GM12872 (cell line): Measurements from ENCODE around the gene MAP3K8.

Source experiments
- TF ChIP-seq, protein P1 (sequence below): IDR thresholded peaks from 3 replicates; pipeline ENCODE4 v1.5.1; 2011; ENCODE audit warnings: low read depth, mild to moderate bottlenecking, low read length, moderate library complexity; ENCODE audit not compliant: insufficient read depth

MAP3K8 gene

DNA sequence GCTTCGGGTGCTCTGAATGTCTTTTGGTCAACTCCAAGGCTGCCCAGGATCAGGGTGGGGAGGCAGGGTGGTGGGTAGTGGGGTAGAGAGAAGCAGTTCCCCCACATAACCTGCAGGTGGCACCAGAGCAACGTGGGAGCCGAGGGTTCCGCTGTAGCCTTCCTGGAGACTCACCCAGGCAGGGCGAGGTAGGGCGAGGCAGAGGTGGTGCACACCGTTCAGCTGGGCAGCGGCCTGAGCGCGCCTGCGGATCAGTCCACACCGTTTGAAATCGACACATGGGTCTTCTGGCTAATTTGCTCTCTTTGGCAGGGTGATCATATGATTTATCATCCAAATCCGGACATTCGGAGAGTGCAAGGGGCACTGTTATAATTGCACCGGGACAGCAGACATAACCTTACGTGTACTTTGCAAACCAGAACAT lies 41.4 kb upstream of the MAP3K8 start:
- TF ChIP-seq, protein P1, sequence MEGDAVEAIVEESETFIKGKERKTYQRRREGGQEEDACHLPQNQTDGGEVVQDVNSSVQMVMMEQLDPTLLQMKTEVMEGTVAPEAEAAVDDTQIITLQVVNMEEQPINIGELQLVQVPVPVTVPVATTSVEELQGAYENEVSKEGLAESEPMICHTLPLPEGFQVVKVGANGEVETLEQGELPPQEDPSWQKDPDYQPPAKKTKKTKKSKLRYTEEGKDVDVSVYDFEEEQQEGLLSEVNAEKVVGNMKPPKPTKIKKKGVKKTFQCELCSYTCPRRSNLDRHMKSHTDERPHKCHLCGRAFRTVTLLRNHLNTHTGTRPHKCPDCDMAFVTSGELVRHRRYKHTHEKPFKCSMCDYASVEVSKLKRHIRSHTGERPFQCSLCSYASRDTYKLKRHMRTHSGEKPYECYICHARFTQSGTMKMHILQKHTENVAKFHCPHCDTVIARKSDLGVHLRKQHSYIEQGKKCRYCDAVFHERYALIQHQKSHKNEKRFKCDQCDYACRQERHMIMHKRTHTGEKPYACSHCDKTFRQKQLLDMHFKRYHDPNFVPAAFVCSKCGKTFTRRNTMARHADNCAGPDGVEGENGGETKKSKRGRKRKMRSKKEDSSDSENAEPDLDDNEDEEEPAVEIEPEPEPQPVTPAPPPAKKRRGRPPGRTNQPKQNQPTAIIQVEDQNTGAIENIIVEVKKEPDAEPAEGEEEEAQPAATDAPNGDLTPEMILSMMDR: peak; percentile 99

DNA sequence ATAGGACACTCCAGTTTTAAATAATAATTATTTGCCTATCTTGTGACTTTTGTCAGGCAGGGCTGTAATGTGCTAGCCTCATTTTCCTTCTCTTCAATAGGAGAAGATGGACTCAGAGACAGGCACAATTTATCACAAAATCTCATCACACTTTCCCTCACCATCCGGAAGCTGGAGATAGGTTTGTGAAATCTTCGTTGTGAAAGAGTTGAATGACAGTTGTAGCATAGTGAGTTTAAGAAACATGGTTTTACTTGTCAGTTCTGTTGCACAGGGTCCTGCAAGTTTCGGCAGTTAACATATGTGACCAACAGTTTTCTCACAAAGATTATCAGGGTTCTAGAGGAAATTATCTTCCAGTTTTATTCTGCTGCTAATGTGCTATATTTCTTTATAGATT lies 37.7 kb upstream of the MAP3K8 start:
- TF ChIP-seq, protein P1: no peak

DNA sequence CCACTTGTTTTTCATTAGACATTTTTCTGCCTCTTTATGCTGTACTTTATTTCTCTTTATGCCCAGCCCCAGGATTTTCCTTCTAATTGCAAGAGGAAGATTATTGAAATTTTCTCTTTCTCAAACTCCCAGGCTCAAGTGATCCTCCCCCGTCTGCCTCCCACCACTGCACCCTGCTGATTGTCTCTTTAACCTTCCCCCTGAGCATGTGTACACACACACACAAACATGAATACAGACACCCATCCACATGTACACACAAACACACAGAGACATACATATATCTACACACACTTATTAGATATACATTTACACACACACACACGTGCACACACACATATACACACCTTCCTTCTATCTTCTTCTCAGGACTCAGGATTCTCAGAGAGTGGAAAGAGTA lies 37.3 kb upstream of the MAP3K8 start:
- TF ChIP-seq, protein P1: no peak

DNA sequence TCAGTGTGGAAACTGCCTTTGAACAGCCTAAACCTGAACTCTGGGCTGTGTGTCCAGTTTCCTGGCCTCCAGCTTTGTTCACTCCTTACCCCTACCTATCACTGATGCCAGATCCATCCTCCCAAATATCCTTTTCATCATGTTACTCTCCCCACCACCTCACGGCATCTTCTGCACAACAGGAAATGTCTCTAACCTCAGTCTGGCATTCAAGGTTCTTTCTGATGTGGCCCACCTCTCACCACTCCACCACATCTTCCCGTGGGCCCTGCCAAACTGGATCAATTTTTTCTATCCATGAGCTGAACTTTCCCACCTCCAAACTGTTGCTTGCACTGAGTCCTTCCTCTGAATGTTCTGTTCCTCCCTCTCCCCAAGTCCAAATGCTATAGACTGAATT lies 35.8 kb upstream of the MAP3K8 start:
- TF ChIP-seq, protein P1: no peak

DNA sequence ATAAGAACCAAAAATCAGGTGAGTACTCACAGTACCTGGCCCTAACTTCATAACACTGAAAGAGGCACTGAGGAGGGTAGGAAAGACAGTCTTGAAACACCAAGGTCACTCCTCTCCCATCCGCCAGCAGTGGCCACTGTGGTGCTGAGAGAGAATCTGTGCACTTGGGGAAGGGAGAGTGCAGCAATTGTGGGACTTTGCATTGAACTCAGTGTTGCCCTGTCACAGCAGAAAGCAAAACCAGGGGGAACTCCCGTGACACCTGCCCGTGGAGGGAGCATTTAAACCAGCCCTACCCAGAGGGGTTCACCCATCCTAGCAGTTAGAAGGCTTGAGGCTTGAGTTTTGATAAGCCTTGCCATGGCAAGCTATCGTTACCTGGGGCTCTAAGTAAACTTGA lies 35.2 kb upstream of the MAP3K8 start:
- TF ChIP-seq, protein P1: no peak

DNA sequence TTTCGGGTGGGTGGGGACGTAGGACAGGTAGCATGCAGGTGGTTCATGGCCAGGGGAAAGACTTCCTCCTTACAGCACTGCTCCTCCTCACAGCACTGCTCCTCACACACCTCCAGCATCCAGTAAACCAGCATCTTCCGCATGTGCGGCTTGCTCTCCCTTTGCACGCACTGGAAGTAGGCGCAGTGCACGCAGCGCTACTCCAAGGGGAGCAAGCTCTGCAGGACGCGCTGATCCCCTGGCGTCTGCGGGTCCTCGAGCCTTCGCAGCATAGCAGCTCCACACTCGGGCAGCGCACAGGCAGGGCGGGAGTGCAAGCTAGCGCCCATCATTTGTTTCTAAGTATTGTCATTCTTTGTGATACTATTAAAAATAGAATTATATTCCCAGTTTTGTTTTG lies 30.5 kb upstream of the MAP3K8 start:
- TF ChIP-seq, protein P1: no peak

DNA sequence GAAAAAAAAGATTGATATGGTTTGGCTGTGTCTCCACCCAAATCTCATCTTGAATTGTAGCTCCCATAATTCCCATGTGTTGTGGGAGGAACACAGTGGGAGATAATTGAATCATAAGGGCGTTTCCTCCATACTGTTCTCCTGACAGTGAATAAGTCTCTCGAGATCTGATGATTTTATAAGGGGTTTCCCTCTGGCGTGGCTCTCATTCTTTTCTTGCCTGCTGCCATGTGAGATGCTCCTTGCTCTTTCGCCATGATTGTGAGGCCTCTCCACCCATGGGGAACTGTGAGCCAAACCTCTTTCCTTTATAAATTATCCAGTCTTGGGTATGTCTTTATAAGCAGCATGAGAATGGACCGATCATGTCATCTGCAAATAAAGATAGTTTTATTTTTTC lies 29.4 kb upstream of the MAP3K8 start:
- TF ChIP-seq, protein P1: no peak

DNA sequence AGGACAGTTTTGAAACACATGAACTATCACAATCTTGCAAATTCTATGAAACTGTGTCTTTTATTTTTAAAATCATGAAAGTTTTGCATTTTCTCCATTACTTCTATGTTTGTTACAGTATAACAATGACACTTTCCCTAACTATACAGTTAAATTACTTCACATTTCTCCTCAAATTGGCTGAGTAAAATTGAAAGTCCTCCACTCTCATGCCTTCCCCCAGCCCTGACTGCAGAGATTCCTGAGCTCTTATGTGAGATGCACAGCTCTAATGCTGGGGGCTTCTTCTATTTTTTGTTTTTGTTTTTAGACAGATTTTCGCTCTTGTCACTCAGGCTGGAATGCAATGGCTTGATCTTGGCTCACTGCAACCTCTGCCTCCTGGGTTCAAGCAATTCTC lies 22.7 kb upstream of the MAP3K8 start:
- TF ChIP-seq, protein P1: no peak
